GM18907 (cell line): ENCODE data around the gene LIMK2.
A peak's percentile ranks its signal among the peaks of the same experiment; 100 is the strongest.
"Not testable (repeated sequence)": the region's sequence is repeated elsewhere in the genome, so short reads cannot be mapped to it uniquely, and the experiment has no call there.

Experiments
- ATAC-seq: cut with Tn5 transposase; IDR thresholded peaks from one replicate; pipeline ENCODE4 v1.9.1; 2021; ENCODE audit warnings: mild to moderate bottlenecking, moderate library complexity; ENCODE audit not compliant: unreplicated experiment

LIMK2 gene

DNA sequence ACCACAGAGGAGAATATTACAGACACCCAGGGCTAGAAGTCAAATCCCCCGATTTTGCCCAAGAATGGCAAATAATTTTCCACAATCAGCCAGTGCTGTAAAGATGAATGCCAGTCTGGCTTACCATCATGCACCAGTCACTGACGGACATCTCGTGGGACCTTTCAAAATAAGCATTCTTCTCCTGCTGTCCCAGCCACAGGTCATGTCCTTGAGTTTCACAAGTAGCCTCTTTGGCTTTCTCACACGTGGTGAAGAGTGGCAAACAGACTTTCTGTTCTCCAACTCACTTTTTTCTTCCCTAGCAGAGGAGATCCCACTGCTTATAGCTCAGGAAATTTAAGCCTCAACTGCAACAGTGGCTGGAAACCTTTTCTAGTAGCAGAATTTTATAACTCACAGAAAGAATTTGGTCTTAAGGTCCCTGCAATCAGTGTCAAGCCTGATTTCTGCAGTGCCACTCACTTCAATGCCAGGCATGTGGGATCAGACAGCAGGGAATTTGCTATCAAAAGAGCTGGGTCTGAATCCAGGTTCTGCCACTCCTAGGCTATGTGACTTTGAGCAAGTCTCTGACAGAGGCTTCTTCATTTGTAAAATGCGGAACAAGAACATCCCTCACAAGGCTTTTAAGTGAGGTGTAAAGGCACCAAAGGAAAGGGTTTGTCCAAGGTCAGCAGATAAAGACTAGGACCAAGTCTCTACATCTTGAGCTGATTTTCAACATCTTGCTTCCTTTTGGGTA is 76.6 kb downstream of the LIMK2 start:
- no peak for ATAC-seq

DNA sequence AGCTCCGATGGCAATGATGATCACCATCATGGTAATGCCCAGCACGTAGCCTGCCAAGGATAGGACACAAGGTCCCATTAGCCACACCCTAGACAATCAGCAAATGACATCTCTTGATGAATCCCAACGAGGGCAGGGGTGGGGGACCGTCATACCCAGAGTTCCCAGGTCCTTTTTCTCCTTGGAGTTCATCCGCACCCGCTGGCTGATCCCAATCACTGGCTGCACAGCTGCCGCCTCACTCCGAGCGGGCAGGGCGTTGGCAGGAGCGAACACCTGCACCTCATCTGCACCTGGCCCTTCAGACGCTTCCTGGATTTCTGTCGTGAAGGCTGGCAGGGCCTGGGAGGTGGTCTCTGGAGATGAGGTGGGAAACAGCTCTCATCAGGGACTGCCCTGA is 77.2 kb downstream of the LIMK2 start:
- no peak for ATAC-seq

DNA sequence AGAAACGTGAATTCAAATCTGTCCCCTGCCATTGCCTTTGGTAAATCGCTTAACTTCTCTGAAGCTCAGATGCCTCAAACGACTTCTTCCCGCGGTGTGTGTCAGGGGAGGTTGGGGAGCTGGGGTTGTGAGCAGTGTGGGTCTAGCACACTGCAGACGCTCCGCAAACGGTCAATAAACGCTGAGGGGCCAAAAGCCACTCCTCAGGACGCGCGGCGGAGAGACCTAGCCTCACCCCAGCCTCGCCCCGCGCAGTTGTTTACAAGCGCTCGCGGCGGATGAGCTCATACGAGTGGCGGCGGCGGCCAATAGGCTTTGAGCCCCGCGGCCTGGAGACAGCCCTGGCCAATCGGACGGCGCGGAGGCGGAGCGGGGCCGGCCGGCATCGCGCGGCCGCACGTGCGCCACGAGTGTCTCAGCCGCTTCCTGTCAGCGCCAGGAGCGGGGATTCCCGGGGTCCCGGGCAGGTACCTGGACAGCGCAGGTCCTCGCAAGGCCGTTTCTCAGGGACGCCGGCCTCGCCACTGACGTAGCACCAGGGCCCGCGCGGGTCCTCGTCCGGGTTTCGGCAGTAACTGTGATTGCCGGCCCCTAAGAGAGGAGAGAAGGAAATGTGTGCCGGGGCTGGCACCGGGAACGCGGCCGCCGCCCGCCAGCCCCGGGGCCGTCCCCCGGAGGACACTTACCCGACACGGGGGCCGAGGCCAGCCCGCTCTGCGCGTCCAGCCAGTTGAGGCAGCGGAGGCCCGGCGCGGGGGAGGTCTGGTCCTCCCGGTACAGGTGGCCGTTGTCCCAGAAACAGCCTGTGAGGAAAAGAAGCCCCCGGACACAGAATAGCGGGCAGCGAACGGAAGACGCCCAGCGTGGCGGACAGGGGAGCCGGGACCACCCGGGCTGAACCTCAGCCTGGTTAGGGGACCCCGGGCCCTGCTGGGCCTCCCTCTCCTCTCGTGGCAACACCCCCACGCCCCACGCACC is 78.7 kb downstream of the LIMK2 start:
- ATAC-seq = peak; percentile 85

DNA sequence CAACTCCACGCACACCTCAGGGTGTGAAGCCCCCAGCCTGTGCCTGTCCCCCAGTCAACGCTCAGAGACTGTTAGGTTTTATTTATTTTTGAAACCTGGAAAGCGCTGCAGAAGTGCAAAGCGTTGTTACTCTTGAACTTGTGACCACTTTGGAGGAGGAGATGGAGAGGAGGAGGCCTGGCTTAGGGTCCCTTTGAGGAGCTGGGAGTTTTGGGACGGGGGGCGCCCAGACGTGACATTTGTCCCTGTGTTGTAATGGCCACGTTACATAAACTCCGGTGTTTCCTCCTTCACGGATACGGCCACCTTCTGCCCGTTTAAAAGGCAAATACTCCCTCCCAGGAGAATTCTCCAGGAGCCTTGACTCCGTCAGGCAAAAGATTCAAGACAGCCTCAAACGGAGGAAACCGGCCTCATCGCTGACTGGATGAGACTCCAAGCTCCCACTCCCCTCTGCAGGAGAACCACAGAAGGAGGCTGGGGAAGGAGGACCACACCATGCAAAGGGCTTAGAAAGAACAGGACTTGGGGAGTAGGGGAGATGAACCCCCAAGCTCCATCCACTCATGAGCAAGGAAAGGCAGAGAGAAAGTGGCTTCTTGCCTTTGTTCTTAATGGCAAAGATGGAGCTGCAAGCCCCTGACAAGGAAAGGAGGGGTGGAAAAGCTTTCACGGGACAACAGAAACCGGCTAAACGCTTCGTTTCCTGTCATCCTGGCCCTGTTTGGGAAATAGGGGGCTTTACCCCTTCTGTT is 79.6 kb downstream of the LIMK2 start:
- no peak for ATAC-seq

DNA sequence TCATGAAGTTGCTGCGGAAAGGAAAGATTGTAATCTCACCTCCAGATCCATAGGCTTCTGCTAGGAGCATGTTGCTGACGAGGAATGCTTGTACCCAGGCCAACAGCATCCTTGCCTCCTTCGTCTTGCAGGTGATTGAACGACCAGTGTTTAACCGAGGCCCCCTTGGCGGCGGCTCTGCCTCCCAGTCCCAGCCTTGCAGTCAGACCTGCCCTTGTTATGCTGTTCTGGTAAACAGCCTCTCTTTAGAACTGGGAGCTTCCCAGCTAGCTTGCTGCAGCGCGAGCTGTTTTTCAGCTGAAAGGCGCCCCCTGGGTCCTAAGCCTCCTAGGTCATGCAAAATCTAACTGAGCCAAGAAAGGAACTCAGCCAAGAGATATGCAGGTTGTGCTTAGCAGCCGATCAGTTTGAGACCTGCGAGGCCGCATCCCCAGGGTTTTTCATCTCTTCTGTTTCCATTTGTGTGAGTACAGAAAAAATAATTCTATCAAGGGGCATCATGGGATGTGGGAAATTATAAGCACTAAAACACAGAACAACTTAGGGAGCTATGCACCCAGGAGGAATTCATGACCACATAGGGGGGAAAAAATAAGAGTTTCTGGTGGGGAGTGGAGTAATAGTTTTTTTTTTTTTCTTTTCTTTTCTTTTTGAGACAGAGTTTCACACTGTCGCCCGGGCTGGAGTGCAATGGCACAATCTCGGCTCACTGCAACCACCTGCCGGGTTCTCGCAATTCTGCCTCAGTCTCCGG is 80.3 kb downstream of the LIMK2 start, which contains the start of gene PIK3IP1:
Gene PIK3IP1 (minus strand): TSS at position 253 of the 754 bp plus-strand sequence. CDS start 144 bp downstream, at position 109.
- no peak for ATAC-seq

DNA sequence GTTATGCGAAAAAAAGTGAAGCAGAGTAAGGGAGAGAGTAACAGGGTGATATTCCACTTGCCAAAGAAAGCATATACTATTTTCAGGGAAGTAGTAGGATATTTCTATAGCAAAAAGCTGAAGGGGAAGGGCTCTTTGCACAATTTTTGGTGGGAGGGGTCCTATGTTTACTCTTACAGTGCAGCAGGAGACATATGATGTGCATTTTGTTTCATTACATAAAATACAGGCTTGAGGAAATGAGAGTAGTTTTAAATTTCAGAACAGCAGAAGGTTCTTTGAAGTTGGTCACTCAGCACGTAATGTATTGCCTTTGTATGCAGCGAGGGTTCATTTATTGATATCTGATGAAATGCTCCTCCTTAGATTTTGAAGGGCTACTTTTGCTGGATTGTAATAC is 83.3 kb downstream of the LIMK2 start:
- ATAC-seq = no peak

DNA sequence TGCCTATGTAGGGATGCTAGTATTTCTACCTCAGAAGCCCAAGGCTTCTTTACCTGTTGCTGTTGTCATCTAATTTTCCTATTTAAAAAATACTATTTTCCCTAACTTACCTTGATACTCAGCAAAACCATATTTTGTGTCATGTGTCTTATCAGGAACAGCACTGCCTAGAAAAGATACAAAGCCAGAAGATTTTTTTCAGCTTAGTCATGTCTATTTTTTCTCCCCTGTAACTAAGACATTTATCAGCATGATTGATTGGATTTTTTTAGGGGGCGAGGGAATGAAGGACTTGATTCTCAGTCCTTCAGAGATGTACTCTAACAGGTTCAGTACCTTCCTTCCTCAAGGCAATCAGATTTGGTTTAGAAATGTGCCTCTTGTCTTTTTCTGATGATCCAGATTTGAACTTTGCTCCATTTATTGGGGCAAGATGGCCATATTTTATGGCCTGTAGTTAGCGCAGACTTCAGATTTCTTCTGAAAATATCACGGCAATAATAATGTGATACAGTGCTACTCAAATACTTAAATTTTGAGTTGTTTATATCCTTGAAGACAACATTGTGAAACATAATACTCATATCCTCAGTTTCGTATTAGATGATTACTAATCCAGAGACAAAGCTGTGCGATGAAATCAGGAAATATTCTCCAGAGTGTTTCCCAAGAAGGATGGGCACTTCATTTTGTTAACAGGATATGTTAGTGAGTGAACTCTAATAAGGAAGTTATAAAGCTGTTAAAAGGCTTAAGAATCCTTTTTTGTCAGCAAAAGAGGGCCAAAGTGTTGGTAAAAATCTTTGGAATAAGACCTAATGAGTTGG is 83.9 kb downstream of the LIMK2 start:
- ATAC-seq = no peak

DNA sequence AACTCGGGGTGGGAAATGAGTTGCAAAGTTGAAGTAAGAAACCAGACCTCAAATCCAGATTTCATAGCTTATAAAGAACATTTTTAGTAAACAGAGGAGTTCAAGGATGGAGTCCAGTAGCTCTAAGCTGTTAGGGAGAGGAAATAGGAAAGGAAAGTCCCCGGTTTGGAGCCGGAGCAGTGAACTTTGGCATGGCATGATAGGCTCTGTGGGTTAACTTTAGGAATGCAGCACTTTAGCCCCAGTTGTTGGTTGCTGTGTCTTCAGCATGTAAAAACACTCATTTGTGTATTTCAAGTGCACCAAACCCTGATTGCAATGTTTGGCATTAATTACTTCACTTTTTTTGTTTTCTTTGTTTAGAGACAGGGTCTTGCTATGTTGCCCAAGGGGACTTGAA is 88.8 kb downstream of the LIMK2 start:
- ATAC-seq = no peak

DNA sequence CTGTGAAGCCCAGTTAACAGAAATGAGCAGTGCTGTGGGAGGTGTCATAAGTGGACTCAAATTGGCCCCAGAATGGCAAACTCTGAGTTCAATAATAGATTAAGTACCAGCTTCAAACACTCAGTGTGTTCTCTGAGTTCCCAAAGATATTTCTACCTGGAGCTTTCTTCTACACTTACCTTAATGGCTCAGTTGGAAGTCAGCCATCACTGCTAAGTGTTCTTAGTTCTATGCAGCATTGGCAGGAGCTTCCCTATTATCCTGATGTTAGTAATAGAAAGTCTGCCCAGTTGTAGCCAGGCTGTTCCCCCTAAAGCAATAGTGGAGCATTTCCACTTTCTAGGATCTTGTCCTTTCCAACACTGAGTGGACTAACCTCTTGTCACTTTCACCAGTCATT is 89.9 kb downstream of the LIMK2 start:
- ATAC-seq = no peak

DNA sequence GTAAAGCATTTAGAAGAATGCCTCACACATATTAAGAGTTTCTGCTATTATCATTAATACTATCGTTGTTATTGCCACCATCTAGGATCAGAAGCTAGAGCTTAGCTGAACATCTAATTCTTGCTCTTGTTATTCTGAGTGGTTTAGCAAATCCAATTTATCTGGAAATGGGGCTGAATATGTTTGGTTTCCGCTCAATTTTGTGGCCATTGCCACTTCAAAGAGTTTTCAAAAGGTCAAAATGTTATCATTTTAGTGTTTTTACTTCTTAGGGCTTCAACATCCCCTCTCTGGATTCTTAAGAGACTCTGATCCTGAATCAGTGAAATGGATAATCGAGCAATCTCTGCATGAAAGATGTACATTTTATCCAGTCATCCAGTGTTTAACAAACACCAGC is 90.4 kb downstream of the LIMK2 start:
- ATAC-seq = no peak

DNA sequence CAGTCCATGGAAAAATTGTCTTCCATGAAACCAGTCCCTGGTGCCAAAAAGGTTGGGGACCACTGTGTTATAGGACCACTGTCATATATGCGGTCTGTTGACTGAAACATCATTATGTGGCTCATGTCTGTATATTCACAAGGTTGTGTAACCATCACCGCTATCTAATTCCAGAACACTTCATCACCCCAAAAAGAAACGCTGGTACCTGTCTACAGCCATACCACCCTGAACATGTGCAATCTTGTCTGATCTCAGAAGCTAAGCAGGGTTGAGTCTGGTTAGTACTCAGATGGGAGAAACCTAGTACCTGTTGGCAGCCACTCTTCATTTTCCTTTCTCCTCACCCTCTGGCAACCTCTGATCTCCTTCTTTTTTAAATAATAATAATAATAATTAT is 93.1 kb downstream of the LIMK2 start:
- no peak for ATAC-seq

DNA sequence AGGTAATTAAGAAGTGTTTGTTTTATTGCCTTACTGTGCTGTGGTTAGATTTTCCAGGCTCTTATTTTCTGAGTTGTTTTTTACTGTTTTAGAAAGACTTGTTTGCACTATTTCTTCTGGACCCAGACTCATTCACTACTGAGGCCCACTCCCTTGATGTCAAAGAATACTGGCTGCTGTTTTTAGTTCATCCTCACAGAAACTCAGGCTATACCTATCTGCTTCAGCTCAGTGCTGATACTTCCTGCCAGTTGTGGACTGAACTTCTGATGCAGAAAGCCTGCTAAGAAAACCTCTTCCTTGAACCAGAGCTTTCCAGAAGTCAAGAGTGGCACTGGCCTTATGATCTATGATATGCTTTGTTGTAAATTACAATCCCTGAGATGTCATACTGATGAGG is 96.1 kb downstream of the LIMK2 start:
- ATAC-seq = no peak

DNA sequence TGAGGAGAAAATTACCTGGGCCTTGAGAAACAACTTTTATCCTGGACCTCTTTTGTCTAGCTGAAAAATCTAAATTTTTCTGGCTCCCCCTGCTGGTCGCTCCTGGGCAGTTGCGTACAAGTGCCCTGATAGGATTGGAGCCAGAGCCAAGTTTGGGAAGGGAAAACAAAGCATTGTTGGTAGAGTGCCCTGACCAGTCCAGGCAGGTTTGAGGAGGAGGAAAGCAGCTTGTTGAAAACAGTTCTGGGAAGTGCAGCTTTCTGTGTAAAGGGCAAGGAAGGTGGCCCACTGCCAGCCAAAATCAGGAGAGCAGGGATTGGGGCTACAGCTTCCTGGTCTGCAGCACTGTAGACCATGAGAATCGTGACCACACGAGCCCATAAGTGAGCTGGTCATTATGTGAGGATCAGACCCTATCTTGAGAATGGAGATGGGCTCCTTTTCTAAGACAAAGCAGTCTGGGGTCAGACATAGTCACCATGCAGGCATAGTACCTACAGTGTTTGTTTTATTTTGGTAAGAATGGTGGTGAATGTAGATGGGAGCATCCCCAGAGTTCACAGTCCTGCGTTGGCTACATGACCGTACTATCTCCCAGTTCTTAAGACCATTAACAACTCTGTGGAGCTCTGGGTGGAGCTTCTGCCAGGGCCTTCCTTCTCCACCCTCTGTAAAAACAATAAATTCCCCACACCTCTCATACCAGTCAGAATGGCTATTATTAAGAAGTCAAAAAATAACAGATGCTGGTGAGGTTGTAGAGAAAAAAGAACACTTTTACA is 101.5 kb downstream of the LIMK2 start:
- no peak for ATAC-seq

DNA sequence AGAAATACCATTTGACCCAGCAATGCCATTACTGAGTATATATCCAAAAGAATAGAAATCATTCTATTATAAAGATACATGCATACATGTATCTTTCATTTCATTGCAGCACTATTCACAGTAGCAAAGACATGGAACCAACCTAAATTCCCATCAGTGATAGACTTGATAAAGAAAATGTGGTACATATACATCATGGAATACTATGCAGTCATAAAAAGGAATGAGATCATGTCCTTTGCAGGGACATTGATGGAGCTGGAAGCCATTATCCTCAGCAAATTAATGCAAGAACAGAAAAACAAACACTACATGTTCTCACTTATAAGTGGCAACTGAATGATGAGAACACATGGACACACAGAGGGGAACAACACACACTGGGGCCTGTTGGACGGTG is 102.1 kb downstream of the LIMK2 start:
- not testable (repeated sequence) for ATAC-seq

DNA sequence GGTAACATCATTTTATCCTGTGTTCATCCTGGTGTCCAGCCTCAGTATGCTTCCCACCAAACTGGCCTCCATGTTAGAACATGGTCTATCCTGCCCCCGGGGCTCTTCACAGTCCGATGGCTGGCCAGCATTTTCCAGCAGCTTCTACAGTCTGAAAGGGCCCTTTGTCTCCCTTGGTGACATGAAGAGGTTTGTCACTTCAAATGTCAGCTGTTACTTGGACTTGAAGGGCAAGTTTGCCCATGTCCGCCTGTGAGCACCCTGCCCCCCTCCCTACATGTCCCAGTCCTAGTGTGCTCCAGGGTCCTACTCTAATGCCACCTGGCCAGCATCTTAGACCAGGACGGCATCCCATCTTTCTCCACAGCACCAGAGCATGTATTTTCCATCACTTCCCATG is 109.3 kb downstream of the LIMK2 start:
- no peak for ATAC-seq

DNA sequence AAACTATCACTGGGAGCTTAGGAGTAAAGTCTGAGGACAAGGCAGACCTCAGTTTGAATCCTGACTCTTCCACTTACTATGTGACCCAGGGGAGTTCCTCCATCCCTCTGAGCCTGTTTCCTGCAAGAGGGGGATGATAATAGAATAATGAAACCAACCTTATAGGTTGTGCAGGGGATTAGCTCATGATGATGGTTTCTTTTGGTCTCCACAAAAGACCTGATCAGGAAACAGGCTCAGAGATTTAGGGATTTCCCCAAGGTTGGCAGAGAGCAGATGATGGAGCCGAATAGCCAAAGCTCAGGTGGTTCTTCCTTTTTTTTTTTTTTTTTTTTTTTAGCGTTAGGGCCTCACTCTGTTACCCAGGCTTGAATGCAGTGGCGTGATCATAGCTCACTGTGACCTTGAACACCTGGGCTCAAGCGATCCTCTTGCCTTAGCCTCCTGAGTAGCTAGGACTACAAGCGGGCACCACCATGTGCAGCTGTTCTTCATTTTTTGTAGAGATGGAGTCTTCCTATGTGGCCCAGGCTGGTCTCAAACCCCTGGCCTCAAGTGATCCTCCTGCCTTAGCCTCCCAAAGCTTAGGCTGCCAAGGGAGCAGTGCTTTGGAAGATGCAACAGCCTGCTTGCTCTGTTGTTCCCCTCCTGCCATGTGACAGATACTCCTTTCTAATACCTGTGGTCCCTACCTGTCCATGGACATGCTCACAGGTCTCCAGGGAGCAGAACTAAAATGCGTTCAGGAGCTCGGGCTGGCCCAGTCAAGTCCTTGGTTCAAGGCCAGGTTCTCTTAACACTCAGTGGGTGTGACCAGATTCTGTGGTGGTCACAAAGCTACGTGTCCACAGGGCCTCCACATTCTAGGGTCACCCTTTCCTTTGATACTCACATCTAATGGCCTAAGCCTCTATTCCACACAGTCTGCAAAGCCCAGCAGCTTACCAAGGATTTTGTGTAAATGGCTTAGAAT is 111.8 kb downstream of the LIMK2 start:
- ATAC-seq = no peak

DNA sequence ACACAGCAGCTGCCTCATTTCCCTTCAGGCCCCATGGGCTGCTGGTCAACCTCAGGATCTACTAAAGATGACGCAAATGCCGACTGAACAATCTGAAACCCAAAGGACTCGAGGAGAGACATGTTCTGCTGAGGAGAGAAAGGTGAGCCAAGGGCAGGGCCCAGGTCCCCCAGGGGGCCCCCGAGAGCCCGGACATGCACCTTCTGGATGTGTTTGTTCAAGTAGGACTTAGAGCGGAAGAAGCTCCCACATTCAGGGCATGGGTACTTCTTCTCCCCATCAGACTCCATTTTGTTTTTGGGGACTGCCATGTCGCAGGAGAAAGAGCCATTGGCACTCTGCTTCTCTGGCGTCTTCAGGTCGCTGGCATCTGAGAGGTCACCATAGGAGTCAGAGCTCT is 114.8 kb downstream of the LIMK2 start:
- ATAC-seq = no peak
